GM12874 (cell line): Measurements from ENCODE around the gene ZSCAN18.

Experiments used
- TF ChIP-seq, protein P1 (sequence below): IDR thresholded peaks from 2 replicates; pipeline ENCODE4 v1.5.1; 2011; ENCODE audit warnings: low read depth, mild to moderate bottlenecking, control low read depth, low read length, moderate library complexity; ENCODE audit not compliant: insufficient read depth

Gene ZSCAN18

DNA sequence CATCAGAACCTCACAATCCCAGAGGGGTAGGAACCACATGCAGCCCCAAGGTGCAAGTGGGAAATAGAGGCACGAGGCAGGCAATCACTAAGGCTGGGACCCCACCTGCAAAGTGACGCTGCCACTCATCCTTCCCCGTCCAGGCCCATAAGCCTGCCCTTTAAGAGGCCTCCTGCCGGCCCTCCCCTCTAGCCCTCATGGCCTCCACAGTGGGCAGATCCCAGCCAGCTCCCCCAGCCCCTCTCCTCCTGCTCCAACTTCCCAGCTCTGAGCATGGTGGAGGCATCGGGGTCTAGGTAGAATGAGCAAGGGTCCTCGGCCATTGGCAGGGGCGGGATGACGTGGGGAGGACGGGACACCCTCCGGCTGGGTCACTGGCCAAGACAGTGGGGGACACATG lies 2.7 kb downstream of the ZSCAN18 start:
- TF ChIP-seq, protein P1, sequence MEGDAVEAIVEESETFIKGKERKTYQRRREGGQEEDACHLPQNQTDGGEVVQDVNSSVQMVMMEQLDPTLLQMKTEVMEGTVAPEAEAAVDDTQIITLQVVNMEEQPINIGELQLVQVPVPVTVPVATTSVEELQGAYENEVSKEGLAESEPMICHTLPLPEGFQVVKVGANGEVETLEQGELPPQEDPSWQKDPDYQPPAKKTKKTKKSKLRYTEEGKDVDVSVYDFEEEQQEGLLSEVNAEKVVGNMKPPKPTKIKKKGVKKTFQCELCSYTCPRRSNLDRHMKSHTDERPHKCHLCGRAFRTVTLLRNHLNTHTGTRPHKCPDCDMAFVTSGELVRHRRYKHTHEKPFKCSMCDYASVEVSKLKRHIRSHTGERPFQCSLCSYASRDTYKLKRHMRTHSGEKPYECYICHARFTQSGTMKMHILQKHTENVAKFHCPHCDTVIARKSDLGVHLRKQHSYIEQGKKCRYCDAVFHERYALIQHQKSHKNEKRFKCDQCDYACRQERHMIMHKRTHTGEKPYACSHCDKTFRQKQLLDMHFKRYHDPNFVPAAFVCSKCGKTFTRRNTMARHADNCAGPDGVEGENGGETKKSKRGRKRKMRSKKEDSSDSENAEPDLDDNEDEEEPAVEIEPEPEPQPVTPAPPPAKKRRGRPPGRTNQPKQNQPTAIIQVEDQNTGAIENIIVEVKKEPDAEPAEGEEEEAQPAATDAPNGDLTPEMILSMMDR = no peak

GRCh38 chr19:58093071-58093470 lies 5.0 kb downstream of the ZSCAN18 start:
- TF ChIP-seq, protein P1 = no peak

DNA sequence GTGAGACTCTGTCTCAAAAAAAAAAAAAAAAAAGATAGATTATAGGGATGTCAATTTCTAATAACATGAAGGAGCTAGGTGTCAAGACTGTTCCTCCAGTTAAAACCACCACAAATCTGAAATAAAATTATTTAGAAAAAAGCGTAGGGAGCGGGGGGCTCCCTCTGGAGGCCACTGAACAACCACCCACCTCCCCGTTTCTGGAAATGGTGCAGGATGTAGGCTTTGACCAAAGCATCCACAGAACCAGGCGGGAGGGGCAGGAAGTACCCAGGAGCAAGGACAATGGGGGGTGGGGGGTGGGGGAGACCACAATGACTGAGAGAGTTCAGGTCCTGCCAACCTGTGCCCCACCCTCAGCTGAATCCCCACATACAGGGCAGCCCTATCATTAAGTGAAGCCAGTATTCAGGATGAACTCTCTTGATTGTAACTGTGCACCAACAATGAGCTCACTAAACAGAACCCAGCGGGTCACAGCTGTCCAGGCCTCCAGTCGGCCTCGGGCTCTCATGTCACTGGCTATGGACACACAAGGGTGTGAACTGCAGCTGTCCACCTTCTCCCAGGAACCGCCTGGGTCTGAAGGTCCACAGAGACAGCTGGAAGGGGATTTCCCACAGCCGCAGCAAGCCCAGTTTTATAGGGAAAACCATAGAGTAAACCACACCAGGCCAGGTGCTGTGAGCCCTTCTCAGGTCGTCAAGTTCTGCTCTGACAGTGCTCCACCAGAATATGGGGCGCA lies 6.6 kb downstream of the ZSCAN18 start:
- TF ChIP-seq, protein P1 = no peak

DNA sequence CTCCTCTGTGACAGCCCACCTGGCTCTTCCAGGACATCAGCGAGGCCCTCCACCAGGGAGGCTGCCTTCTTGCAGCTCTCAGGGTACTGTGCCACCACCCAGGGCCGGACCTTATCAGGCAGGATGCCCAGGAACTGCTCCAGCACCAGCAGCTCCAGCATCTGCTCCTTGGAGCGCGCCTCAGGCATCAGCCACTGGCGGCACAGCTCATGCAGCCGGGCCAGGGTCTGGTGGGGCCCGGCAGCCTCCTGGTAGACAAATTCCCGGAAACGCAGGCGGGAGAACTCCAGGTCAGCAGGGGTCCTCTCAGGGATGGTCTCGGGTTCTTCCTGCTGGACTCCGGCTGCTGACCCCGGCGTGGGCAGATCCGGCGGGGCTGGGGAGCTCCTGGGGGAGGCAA lies 8.2 kb downstream of the ZSCAN18 start:
- TF ChIP-seq, protein P1 = no peak

- TF ChIP-seq, protein P1 = no peak
Measured at GRCh38 chr19:58088521-58089052, 9.4 kb downstream of the ZSCAN18 start.

DNA sequence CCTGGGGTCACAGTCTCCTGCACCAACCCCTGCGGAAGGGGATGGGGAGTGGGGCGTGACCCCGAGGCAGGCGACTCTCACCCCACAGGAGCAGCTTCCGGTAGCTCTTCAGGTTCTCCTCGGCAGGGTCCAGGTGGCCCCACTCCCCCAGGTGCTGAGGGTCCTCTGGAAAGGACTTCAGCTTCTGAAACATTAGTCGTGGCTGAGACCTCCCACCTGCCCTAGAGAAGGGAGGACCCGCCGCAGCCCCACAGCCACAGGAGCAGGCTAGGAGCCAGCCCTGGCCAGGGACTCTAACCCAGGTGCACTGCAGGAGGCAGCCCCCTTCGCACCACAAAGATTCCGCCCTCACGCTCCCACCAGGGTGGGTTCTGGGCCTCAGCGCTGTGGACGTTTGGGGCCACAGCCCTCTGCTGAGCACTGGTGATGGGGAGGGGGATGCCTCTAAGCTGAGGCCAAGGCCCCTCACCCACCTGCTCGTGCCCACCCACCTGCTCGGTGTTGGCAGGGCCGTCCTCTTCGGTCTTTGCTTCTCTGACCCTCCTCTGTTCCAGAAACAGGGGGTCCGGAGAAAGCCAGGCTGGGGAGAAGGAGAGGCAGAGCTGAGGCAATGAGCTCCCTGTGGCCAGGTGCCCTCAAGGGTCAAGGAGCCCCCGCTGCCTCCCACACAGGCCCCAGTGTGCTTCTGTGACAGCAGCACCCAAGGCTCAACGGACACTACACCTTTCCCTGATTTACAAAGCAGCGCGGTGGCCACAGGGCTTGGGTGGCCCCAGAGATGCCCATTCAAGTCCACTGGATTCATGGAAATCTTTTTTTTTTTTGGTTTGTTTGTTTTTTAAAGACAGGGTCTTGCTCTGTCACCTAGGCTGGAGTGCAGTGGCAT lies 11.0 kb downstream of the ZSCAN18 start:
- TF ChIP-seq, protein P1 = no peak

DNA sequence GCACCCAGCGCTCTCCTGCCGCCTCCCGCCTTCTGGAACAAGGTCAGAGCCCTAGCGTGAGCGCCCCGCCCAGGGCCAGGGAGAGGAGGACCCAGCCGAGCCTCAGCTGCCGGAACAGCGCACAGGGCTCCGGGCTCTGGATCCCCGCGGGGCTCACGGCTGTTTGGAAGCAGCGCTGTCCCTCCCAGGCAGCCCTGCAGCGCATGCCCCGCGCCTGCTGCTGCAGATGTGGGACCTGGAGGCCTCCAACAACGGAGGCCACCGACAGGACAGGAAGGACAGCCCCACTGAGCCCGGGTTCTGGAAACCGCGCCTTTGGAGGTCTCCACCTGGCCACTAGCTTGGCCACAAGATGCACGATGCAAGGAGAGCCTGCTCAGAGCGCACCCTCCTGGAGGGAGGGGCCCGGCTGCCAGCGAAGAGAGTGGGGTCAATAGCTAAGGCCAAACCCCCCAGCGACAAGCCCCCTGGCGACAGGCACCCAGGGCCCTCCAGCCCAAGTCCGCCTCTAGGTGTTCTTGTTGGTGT lies 12.6 kb downstream of the ZSCAN18 start:
- TF ChIP-seq, protein P1 = no peak
